Subcutaneous abdominal adipose tissue (tissue), 5 donors: ENCODE measurements around the gene CDH20.
"Not testable (repeated sequence)": the region's sequence is repeated elsewhere in the genome, so short reads cannot be mapped to it uniquely, and the experiment has no call there.

Source experiments
- H3K27ac ChIP-seq: one replicate; pipeline ENCODE4 v1.7.0; 2013; ENCODE audit warnings: low read depth, mild to moderate bottlenecking, inconsistent platforms, low read length, moderate library complexity
- H3K27me3 ChIP-seq, 5 donors: one replicate each; pipeline ENCODE4 v1.7.0; 2013; ENCODE audit warnings: low read length in 5 of 5, inconsistent platforms in 1 of 5; ENCODE audit not compliant: control insufficient read depth in 5 of 5, insufficient read depth in 4 of 5
- H3K36me3 ChIP-seq, 5 donors: one replicate each; pipeline ENCODE4 v1.7.0; 2013; ENCODE audit warnings: low read length in 5 of 5; ENCODE audit not compliant: control insufficient read depth in 5 of 5, insufficient read depth in 5 of 5
- H3K4me1 ChIP-seq, 5 donors: one replicate each; pipeline ENCODE4 v1.7.0; 2013; ENCODE audit warnings: low read length in 5 of 5, mild to moderate bottlenecking in 3 of 5, moderate library complexity in 1 of 5; ENCODE audit not compliant: control insufficient read depth in 5 of 5, insufficient read depth in 5 of 5
- H3K4me3 ChIP-seq, 5 donors: one replicate each; pipeline ENCODE4 v1.7.0; 2013; ENCODE audit warnings: low read length in 5 of 5, low read depth in 1 of 5
- H3K9ac ChIP-seq, 5 donors: one replicate each; pipeline ENCODE4 v1.7.0; 2013; ENCODE audit warnings: low read length in 5 of 5, mild to moderate bottlenecking in 4 of 5, moderate library complexity in 3 of 5
- H3K9me3 ChIP-seq, 5 donors: one replicate each; pipeline ENCODE4 v1.7.0; 2013; ENCODE audit warnings: low read length in 5 of 5; ENCODE audit not compliant: control insufficient read depth in 5 of 5
- donor health status: healthy.
- donor health status: healthy.
- donor health status: healthy.
- donor health status: healthy.
- donor health status: healthy.

The CDH20 gene

DNA sequence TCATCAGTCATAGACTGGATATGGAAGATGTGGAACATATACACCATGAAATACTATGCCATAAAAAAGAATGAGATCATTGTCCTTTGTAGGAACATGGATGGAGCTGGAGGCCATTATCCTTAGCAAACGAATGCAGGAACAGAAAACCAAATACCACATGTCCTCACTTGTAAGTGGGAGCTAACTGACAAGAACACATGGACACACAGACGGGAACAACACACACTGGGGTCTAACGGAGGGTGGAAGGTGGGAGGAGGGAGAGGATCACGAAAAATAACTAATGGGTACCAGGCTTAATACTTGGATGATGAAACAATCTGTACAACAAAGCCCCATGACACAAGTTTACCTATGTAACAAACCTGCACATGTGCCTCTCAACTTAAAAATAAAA is 36.4 kb downstream of the CDH20 start:
- H3K4me3 ChIP-seq, H3K9ac ChIP-seq, H3K27ac ChIP-seq, H3K27me3 ChIP-seq, H3K36me3 ChIP-seq, H3K4me1 ChIP-seq, H3K9me3 ChIP-seq: not testable (repeated sequence)

DNA sequence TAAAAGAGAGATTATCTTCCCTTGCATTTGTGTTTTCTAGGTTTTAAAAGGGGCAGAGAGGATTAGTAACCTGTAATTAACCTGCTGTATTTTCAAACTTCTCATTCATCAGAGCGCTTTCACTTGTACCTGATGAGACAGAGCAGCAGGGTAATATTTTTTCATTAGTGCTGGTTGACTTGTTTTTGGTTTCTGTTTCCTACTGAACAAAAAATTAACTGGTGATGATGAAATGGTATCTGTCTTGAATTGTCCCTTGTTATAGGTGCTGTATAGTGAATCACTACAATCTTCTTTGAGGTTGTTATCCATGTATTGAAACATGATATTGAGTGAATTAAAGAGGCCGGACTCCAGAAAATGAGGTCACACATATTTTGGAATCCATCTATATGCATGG is 37.9 kb downstream of the CDH20 start:
- no peaks in the 10 kb centered on the region for H3K9me3 ChIP-seq
- H3K36me3 ChIP-seq, result no peaks in the 10 kb centered on the region
- no peak overlapping the region for H3K9ac ChIP-seq
- H3K4me1 ChIP-seq, result no peaks in the 10 kb centered on the region
- H3K27me3 ChIP-seq, result no peaks in the 10 kb centered on the region
- H3K4me3 ChIP-seq, result no peak overlapping the region
- H3K27ac ChIP-seq, result no peak overlapping the region

DNA sequence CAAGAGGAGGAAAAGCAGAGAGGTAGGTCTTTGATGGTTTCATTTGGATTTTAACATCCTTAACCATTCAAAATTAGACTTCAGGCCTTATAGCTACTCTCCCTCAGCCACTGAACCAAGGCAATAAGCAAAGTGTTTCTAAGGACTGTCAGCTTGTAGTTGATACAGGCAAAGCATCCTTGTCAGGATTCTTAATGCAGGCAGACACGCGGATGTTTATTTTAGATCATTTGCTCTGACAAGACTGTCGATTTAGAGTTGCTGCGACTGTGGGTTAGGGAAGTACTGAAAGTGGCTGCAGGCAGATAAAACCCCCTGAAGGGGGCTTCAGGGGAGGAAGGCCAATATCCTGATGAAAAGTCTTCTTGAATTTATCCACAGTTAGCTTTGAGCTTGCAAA is 46.6 kb downstream of the CDH20 start:
- Histone ChIP-seq H3K9me3 (no peaks in the 10 kb centered on the region), H3K9ac (no peak overlapping the region), H3K4me1 (no peaks in the 10 kb centered on the region), H3K4me3 (no peak overlapping the region), H3K27me3 (no peaks in the 10 kb centered on the region), H3K36me3 (no peaks in the 10 kb centered on the region), H3K27ac (no peak overlapping the region)

DNA sequence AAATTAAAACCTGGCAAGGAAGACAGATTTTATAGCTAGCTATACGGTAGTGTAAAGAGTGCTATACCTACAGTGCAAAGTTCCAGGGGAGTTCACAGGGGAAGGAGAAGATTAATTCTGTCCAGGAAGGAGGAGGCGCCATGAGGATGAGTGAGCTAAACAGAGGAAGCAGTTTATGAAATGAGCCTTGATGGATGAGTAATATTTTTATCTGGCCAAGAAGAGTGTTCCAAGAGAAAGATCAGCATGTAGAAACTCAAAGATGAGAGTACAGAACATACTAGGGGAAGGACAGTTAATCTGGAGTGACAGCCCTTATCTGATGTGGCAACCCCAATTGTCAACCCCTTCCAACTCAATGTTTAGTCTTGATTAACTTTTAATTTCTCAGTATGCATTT is 54.8 kb downstream of the CDH20 start:
- Histone ChIP-seq H3K9me3 (no peaks in the 10 kb centered on the region), H3K4me1 (no peaks in the 10 kb centered on the region), H3K27me3 (no peaks in the 10 kb centered on the region), H3K36me3 (no peaks in the 10 kb centered on the region), H3K27ac (no peak overlapping the region), H3K4me3 (no peak overlapping the region), H3K9ac (no peak overlapping the region)

DNA sequence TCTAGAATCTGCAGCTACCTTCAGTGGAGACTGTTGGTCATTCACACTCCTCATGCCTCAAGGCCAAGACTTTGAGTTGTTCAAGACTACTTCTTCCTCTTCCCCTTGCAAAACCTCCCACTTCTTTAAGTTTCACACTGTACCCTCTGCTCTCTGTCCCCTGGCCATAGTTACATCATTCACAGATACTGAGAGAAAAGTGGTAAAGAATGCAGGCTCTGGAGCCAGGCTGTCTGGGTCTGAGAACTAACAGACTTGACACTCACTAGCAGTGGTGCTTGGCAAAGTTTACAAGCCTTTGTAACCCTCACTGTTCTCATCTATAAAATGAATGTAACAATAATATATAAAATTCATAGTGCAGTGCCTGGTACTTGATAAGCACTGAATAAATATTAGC is 61.8 kb downstream of the CDH20 start:
- peaks cover 0 to 8% (median 0%) of the 10 kb centered on the region in 5 donors for H3K4me1 ChIP-seq
- H3K27me3 ChIP-seq, result no peaks in the 10 kb centered on the region
- no peaks in the 10 kb centered on the region for H3K36me3 ChIP-seq
- H3K4me3 ChIP-seq, result no peak overlapping the region
- H3K9ac ChIP-seq, result no peak overlapping the region
- H3K27ac ChIP-seq, result no peak overlapping the region
- H3K9me3 ChIP-seq, result no peaks in the 10 kb centered on the region

DNA sequence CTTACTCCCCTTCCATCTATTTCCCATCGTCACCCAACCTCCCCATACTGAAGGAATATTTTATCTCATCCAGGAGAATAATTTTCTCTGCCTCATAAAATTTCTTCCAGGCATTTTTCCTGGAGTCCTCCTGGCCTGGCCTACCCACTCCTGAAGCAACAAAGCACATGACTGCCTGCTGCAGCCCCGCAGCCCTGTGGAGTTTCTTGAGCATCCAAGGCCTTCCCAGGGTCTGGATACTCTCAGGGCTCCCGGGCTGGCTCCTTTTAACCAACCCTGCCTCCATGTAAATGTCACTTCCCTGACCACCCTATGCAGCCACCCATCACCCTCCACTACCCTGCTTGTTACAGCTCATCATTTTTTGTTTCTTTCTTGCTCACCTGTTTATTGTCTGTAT is 64.0 kb downstream of the CDH20 start:
- no peaks in the 10 kb centered on the region for H3K9me3 ChIP-seq
- no peaks in the 10 kb centered on the region for H3K27me3 ChIP-seq
- H3K27ac ChIP-seq, result no peak overlapping the region
- H3K36me3 ChIP-seq, result no peaks in the 10 kb centered on the region
- H3K9ac ChIP-seq, result no peak overlapping the region
- no peak overlapping the region for H3K4me3 ChIP-seq
- peaks cover 0 to 8% (median 3%) of the 10 kb centered on the region in 5 donors for H3K4me1 ChIP-seq

DNA sequence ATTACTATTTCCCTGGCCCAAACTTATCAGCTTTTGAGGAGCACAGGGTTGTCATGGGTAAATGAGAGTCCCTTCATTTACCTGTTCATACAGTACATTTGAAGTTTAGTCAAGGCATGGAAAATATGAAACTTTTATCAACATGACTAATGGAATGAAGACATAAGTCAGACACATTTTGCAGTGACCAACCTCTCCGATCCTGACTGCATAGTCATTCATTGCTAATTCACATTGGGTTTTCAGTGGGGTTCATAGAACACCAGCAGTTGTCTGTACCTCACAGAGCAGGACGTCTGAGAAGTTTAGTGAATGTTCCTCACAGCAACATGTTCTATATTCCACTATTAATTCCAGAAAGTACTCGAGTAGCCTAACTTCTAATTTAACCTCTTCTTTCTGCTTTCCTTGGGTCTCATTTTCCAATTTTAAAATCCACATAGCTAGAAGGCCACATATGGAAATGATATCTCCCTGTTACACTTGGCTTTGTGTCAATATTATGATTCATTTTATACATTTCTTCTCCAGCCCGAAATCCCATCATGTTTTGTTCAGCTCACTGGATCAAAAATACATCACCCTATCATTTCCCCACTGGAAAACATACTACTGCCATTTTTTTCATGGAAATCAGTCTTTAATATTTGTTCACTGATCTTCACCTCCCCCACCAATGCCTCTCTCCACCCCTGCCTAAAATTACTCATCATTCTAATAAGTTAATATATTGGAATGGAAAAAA is 65.9 kb downstream of the CDH20 start:
- Histone ChIP-seq H3K27ac (no peak overlapping the region), H3K36me3 (no peaks in the 10 kb centered on the region), H3K9me3 (no peaks in the 10 kb centered on the region), H3K27me3 (no peaks in the 10 kb centered on the region), H3K4me3 (no peak overlapping the region), H3K9ac (no peak overlapping the region), H3K4me1 (peaks cover 0 to 8% (median 3%) of the 10 kb centered on the region in 5 donors)

DNA sequence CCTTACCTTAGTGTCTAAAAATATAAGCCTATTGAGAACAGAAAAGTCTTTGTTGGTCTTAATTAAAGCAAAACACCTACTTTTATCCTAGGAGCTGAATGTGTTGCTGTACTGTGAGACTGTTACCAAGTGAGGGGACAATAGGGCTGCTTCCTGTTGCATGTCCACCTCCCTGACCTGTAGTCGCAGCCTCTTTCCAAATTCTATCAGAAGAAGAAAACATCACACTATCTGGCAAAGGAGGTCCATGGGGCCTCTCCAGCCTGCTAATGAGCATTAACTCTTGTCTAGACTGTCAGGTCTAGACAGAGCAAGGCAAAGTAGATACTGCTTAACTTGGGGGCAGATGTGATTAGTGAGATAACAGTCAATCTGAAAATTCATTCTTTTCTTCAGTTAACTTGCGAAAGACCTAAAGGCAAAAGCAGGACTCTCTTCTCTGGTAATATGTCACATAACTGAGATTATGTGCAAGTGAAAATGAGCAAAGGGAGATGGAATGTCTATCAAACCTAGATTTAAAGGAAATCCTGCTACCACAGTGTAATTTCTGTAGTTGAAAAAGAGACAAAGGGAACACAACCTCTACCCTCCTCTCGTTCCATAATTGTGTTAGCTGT is 66.9 kb downstream of the CDH20 start:
- H3K27ac ChIP-seq, result no peak overlapping the region
- H3K27me3 ChIP-seq, result no peaks in the 10 kb centered on the region
- no peaks in the 10 kb centered on the region for H3K9me3 ChIP-seq
- no peaks in the 10 kb centered on the region for H3K36me3 ChIP-seq
- no peak overlapping the region for H3K4me3 ChIP-seq
- H3K9ac ChIP-seq, result no peak overlapping the region
- peaks cover 0 to 8% (median 3%) of the 10 kb centered on the region in 5 donors for H3K4me1 ChIP-seq

DNA sequence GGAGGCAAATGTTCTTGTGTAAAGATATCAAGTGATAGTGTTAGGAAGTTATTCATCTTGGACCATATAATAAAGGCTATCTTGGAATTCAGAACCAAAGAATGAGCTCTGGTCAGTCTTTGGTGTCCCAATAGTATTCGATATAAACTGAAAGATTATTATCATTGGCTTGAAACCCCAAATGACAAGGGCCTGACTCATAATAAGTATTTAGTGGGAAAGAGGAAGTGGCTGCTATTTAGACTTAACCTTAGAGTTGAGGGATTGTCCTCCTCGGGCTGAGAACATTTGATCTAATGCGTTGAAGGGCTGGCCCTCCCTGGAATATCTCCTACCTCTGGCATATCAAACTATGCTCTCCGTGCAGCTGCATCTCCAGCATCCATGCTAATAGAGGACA is 67.5 kb downstream of the CDH20 start:
- peaks cover 0 to 8% (median 3%) of the 10 kb centered on the region in 5 donors for H3K4me1 ChIP-seq
- H3K27me3 ChIP-seq, result no peaks in the 10 kb centered on the region
- no peaks in the 10 kb centered on the region for H3K36me3 ChIP-seq
- no peak overlapping the region for H3K9ac ChIP-seq
- no peak overlapping the region for H3K27ac ChIP-seq
- H3K4me3 ChIP-seq, result no peak overlapping the region
- no peaks in the 10 kb centered on the region for H3K9me3 ChIP-seq

DNA sequence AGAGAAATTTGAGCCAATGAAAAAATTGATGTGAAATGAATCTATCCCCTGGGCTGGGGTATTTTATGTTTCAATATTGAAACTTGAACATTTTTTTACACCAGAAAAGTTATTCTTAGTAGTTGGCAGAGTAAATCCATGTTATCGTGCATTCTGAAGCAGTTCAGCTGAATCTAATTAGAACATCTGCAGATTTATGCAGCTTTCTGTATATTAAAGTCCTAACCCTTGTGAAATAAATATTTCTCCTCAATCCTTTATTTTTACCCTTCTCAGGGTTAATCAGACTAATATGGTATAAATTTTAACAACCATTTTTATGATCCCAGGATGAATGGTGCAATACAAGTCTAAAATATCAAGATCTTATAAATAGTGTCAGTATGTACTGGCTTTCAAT is 69.5 kb downstream of the CDH20 start:
- H3K27me3 ChIP-seq, result no peaks in the 10 kb centered on the region
- H3K27ac ChIP-seq, result no peak overlapping the region
- H3K4me1 ChIP-seq, result peaks cover 0 to 4% (median 0%) of the 10 kb centered on the region in 5 donors
- H3K9me3 ChIP-seq, result no peaks in the 10 kb centered on the region
- no peak overlapping the region for H3K4me3 ChIP-seq
- no peaks in the 10 kb centered on the region for H3K36me3 ChIP-seq
- no peak overlapping the region for H3K9ac ChIP-seq
